Neuronal stem cell (in vitro differentiated cells): ENCODE measurements around the gene BIRC7.

Experiments used
- DNase-seq: peaks from one replicate; pipeline ENCODE4 v3.0.0-alpha.2; 2013; ENCODE audit warnings: low spot score
- H2AFZ ChIP-seq: one replicate; pipeline ENCODE4 v1.6.1; 2013; ENCODE audit warnings: mild to moderate bottlenecking, low read length, inconsistent platforms
- H2AK5ac ChIP-seq: 2 replicates; pipeline ENCODE4 v1.6.1; 2013; ENCODE audit warnings: low read depth, mild to moderate bottlenecking, inconsistent platforms, low read length, moderate library complexity, mixed read lengths
- H2BK120ac ChIP-seq: 2 replicates; pipeline ENCODE4 v1.6.1; 2013; ENCODE audit warnings: low read depth, mild to moderate bottlenecking, inconsistent platforms, low read length, moderate library complexity, mixed read lengths
- H2BK12ac ChIP-seq: one replicate; pipeline ENCODE4 v1.6.1; 2013; ENCODE audit warnings: low read length, inconsistent platforms
- H2BK15ac ChIP-seq: 2 replicates; pipeline ENCODE4 v1.6.1; 2013; ENCODE audit warnings: mild to moderate bottlenecking, low read length, inconsistent platforms, mixed read lengths
- H2BK5ac ChIP-seq: one replicate; pipeline ENCODE4 v1.6.1; 2013; ENCODE audit warnings: inconsistent platforms, mild to moderate bottlenecking, low read length, moderate library complexity
- H3K14ac ChIP-seq: one replicate; pipeline ENCODE4 v1.6.1; 2013; ENCODE audit warnings: low read length, inconsistent platforms
- H3K18ac ChIP-seq: 2 replicates; pipeline ENCODE4 v1.6.1; 2013; ENCODE audit warnings: low read length, inconsistent platforms
- H3K23ac ChIP-seq: 2 replicates; pipeline ENCODE4 v1.6.1; 2013; ENCODE audit warnings: low read depth, mild to moderate bottlenecking, mixed read lengths, low read length, inconsistent platforms; ENCODE audit not compliant: poor library complexity
- H3K27ac ChIP-seq: replicated peaks from 3 replicates; pipeline ENCODE4 v1.5.1; 2013; ENCODE audit warnings: low read length, inconsistent platforms
- H3K27me3 ChIP-seq, 3 experiments: 2 replicates each; pipeline ENCODE4 v1.6.1; 2013; ENCODE audit warnings: low read length in 3 of 3, mild to moderate bottlenecking in 2 of 3, inconsistent platforms in 1 of 3, low read depth in 1 of 3, mixed read lengths in 1 of 3, moderate library complexity in 1 of 3; ENCODE audit not compliant: control insufficient read depth in 3 of 3, insufficient read depth in 3 of 3
- H3K36me3 ChIP-seq, 2 donors: replicated peaks in 1 of 2; 2 replicates each; pipeline ENCODE4 v1.6.1; 2013; ENCODE audit warnings: low read length in 2 of 2; ENCODE audit not compliant: control insufficient read depth in 2 of 2, insufficient read depth in 2 of 2
- H3K4ac ChIP-seq: 2 replicates; pipeline ENCODE4 v1.6.1; 2013; ENCODE audit warnings: inconsistent platforms, mild to moderate bottlenecking, low read length, moderate library complexity
- H3K4me1 ChIP-seq, 2 donors: 1 replicate in 1 of 2; 2 replicates in 1 of 2; pipeline ENCODE4 v1.6.1; 2013; ENCODE audit warnings: low read length in 2 of 2, low read depth in 1 of 2; ENCODE audit not compliant: control insufficient read depth in 2 of 2, insufficient read depth in 1 of 2
- H3K4me2 ChIP-seq: one replicate; pipeline ENCODE4 v1.6.1; 2013; ENCODE audit warnings: mild to moderate bottlenecking, low read length, inconsistent platforms; ENCODE audit not compliant: insufficient read depth, poor library complexity, severe bottlenecking
- H3K4me3 ChIP-seq, 2 donors: 2 replicates each; pipeline ENCODE4 v1.5.1; 2013; ENCODE audit warnings: low read length in 2 of 2, mild to moderate bottlenecking in 2 of 2, inconsistent platforms in 1 of 2, moderate library complexity in 1 of 2
- H3K79me1 ChIP-seq: one replicate; pipeline ENCODE4 v1.6.1; 2013; ENCODE audit warnings: low read depth, mild to moderate bottlenecking, inconsistent platforms, low read length, moderate library complexity
- H3K9ac ChIP-seq: one replicate; pipeline ENCODE4 v1.6.1; 2013; ENCODE audit warnings: mild to moderate bottlenecking, low read depth, low read length, inconsistent platforms; ENCODE audit not compliant: poor library complexity
- H3K9me3 ChIP-seq, 2 donors: replicated peaks in 1 of 2; 2 replicates each; pipeline versions ENCODE3 to v1.6.1; 2013; ENCODE audit warnings: low read length in 2 of 2, mild to moderate bottlenecking in 2 of 2, inconsistent platforms in 1 of 2, low read depth in 1 of 2, mixed read lengths in 1 of 2, moderate library complexity in 1 of 2; ENCODE audit not compliant: control insufficient read depth in 2 of 2, insufficient read depth in 1 of 2
- H4K8ac ChIP-seq: one replicate; pipeline ENCODE4 v1.6.1; 2013; ENCODE audit warnings: low read depth, mild to moderate bottlenecking, inconsistent platforms, low read length, moderate library complexity
- H4K91ac ChIP-seq: one replicate; pipeline ENCODE4 v1.6.1; 2013; ENCODE audit warnings: low read length, low read depth, mild to moderate bottlenecking, inconsistent platforms; ENCODE audit not compliant: poor library complexity
- WGBS, 2 donors: extraction: QIAGEN DNeasy Blood & Tissue Kit; methylation state at CpG; one replicate each; pipeline ENCODE4 v1.1.7; 2013; ENCODE audit warnings: missing lambda C conversion rate in 2 of 2, mixed read lengths in 1 of 2; ENCODE audit not compliant: insufficient read length in 2 of 2, insufficient replicate concordance in 1 of 2; ENCODE audit errors: extremely low coverage in 2 of 2; 5-methylcytosine and 5-hydroxymethylcytosine counted together

Gene BIRC7

GRCh38 chr20:63206878-63207277, 28.8 kb upstream of the BIRC7 start:
- no CpG with 5 or more reads among the region's 11 CpGs for WGBS, 2 donors
- Histone ChIP-seq H2BK5ac (no peak overlapping the region), H3K4me2 (no peak overlapping the region), H2BK120ac (no peak overlapping the region), H3K27me3 (no peaks in the 10 kb centered on the region), H3K9me3 (no peaks in the 10 kb centered on the region), H3K18ac (no peak overlapping the region), H2AFZ (no peak overlapping the region), H4K91ac (no peak overlapping the region), H3K4ac (no peak overlapping the region), H3K14ac (no peak overlapping the region), H3K36me3 (peaks cover 57 to 95% of the 10 kb centered on the region in 2 donors), H3K4me1 (no peaks in the 10 kb centered on the region), H3K9ac (no peak overlapping the region), H2AK5ac (no peak overlapping the region), H3K79me1 (peaks cover 6% of the 10 kb centered on the region), H2BK12ac (no peak overlapping the region), H3K23ac (no peak overlapping the region), H2BK15ac (no peak overlapping the region), H3K27ac (no peak overlapping the region), H4K8ac (no peak overlapping the region), H3K4me3 (no peak overlapping the region)
- DNase-seq = no peak

GRCh38 chr20:63208346-63208909, 27.3 kb upstream of the BIRC7 start:
- Histone ChIP-seq H3K79me1 (peaks cover 3% of the 10 kb centered on the region), H3K27me3 (no peaks in the 10 kb centered on the region), H3K4ac (no peak overlapping the region), H3K36me3 (peaks cover 54 to 95% of the 10 kb centered on the region in 2 donors), H3K9me3 (no peaks in the 10 kb centered on the region), H3K18ac (no peak overlapping the region), H4K8ac (no peak overlapping the region), H2BK5ac (no peak overlapping the region), H2BK120ac (no peak overlapping the region), H3K27ac (no peak overlapping the region), H4K91ac (no peak overlapping the region), H3K9ac (no peak overlapping the region), H2BK12ac (no peak overlapping the region), H2AK5ac (no peak overlapping the region), H3K4me2 (no peak overlapping the region), H2BK15ac (no peak overlapping the region), H3K4me3 (no peak overlapping the region), H2AFZ (no peak overlapping the region), H3K23ac (no peak overlapping the region), H3K4me1 (no peaks in the 10 kb centered on the region), H3K14ac (no peak overlapping the region)
- no peak for DNase-seq
- WGBS, 2 donors = no CpG with 5 or more reads among the region's 6 CpGs

GRCh38 chr20:63210011-63210605, 25.6 kb upstream of the BIRC7 start:
- no peak overlapping the region for H3K27ac ChIP-seq
- no peak overlapping the region for H2AK5ac ChIP-seq
- no CpG with 5 or more reads among the region's 11 CpGs for WGBS, 2 donors
- H3K79me1 ChIP-seq = no peaks in the 10 kb centered on the region
- H4K8ac ChIP-seq = no peak overlapping the region
- H2BK12ac ChIP-seq = no peak overlapping the region
- no peak overlapping the region for H3K18ac ChIP-seq
- H3K4me2 ChIP-seq = no peak overlapping the region
- H2BK15ac ChIP-seq = no peak overlapping the region
- H3K36me3 ChIP-seq = peaks cover 46 to 95% of the 10 kb centered on the region in 2 donors
- no peak overlapping the region for H3K14ac ChIP-seq
- no peak overlapping the region for H3K23ac ChIP-seq
- no peak overlapping the region for H4K91ac ChIP-seq
- no peaks in the 10 kb centered on the region for H3K9me3 ChIP-seq
- no peaks in the 10 kb centered on the region for H3K27me3 ChIP-seq
- H2AFZ ChIP-seq = no peak overlapping the region
- DNase-seq = no peak
- H3K4me3 ChIP-seq = no peak overlapping the region
- H3K9ac ChIP-seq = peak overlapping the region; percentile 70
- H2BK5ac ChIP-seq = no peak overlapping the region
- peaks cover 2 to 6% of the 10 kb centered on the region in 2 donors for H3K4me1 ChIP-seq
- H2BK120ac ChIP-seq = no peak overlapping the region
- H3K4ac ChIP-seq = no peak overlapping the region

- WGBS, 2 donors = no CpG with 5 or more reads among the region's 5 CpGs
- no peak overlapping the region for H2BK120ac ChIP-seq
- no peak overlapping the region for H3K4me2 ChIP-seq
- peaks cover 38 to 77% of the 10 kb centered on the region in 2 donors for H3K36me3 ChIP-seq
- H3K18ac ChIP-seq = no peak overlapping the region
- no peak overlapping the region for H4K8ac ChIP-seq
- no peak for DNase-seq
- no peak overlapping the region for H2BK5ac ChIP-seq
- H3K27ac ChIP-seq = no peak overlapping the region
- H3K9me3 ChIP-seq = no peaks in the 10 kb centered on the region
- no peak overlapping the region for H2AK5ac ChIP-seq
- H3K14ac ChIP-seq = no peak overlapping the region
- H3K4me1 ChIP-seq = peaks cover 8 to 9% of the 10 kb centered on the region in 2 donors
- H3K79me1 ChIP-seq = no peaks in the 10 kb centered on the region
- H2AFZ ChIP-seq = no peak overlapping the region
- H3K23ac ChIP-seq = no peak overlapping the region
- H3K9ac ChIP-seq = no peak overlapping the region
- no peaks in the 10 kb centered on the region for H3K27me3 ChIP-seq
- H3K4me3 ChIP-seq = peak overlapping the region in 1 of 2 donors; percentile 10
- H2BK15ac ChIP-seq = no peak overlapping the region
- no peak overlapping the region for H2BK12ac ChIP-seq
- no peak overlapping the region for H3K4ac ChIP-seq
- H4K91ac ChIP-seq = no peak overlapping the region
These were observed 23.3 kb upstream of the BIRC7 start for GRCh38 chr20:63212393-63212730.
